Panc1 (cell line): ENCODE measurements around the gene UBAC2. TPM values are rescaled to one million over a fixed set of nuclear protein-coding genes. Genes with fewer than 3 reads are reported as not detected.
A peak's percentile ranks its signal among the peaks of the same experiment; 100 is the strongest.

Experiments used
- ATAC-seq: fragments of 200-7000 bp; cut with Tn5 transposase; 2 replicates; pipeline ENCODE4 v1.9.1; 2020; ENCODE audit warnings: mild to moderate bottlenecking, moderate library complexity
- BruUV-seq: library from RNA; stranded (reverse); fragments of 400-500 nt; replicated peaks from 2 replicates; lab custom pipeline; 2021; lab: Mats Ljungman, UMichigan
- CTCF ChIA-PET: fragments of 300-600 bp; sonication (Branson Sonifier 250); formaldehyde crosslinking; loops from one replicate; lab custom pipeline; 2022; ENCODE audit warnings: antibody characterized with exemption; lab: Charles Lee
- POLR2A ChIA-PET: fragments of 300-600 bp; sonication (Branson Sonifier 250); formaldehyde crosslinking; loops from one replicate; lab custom pipeline; 2022; ENCODE audit warnings: antibody characterized with exemption; lab: Charles Lee
- DNase-seq: peaks from one replicate; pipeline ENCODE4 v3.0.0-alpha.2; 2010; ENCODE audit warnings: low read depth, low spot score
- H3K27ac ChIP-seq: 2 replicates; pipeline ENCODE4 v1.5.1; 2011; ENCODE audit warnings: mild to moderate bottlenecking, low read length, inconsistent platforms
- H3K27me3 ChIP-seq: fragments of 200-500 bp; sonication (Bioruptor generic); 2 replicates; pipeline ENCODE4 v1.6.0; 2014; ENCODE audit warnings: low read length, inconsistent platforms; ENCODE audit not compliant: control insufficient read depth, insufficient read depth
- H3K36me3 ChIP-seq: fragments of 200-500 bp; sonication (Bioruptor generic); 2 replicates; pipeline ENCODE4 v1.5.1; 2014; ENCODE audit warnings: inconsistent platforms, mild to moderate bottlenecking, low read length, moderate library complexity; ENCODE audit not compliant: control insufficient read depth, insufficient read depth
- H3K4me1 ChIP-seq: 2 replicates; pipeline ENCODE4 v1.5.1; 2011; ENCODE audit warnings: inconsistent platforms, mild to moderate bottlenecking, low read length, moderate library complexity; ENCODE audit not compliant: control insufficient read depth, insufficient read depth
- H3K4me3 ChIP-seq, 2 experiments: 2 replicates each; pipeline ENCODE4 v1.5.1; 2011 to 2012; ENCODE audit warnings: low read depth in 2 of 2, low read length in 2 of 2, mild to moderate bottlenecking in 2 of 2, inconsistent platforms in 1 of 2, moderate library complexity in 1 of 2
- H3K9me3 ChIP-seq: fragments of 200-500 bp; sonication (Bioruptor generic); 2 replicates; pipeline ENCODE4 v1.5.1; 2014; ENCODE audit warnings: low read depth, mild to moderate bottlenecking, inconsistent platforms, low read length, moderate library complexity; ENCODE audit not compliant: control insufficient read depth, insufficient read depth
- CTCF ChIP-seq: fragments of 450-650 bp; IDR thresholded peaks from 2 replicates; pipeline ENCODE4 v1.5.1; 2017; ENCODE audit warnings: mild to moderate bottlenecking
- POLR2AphosphoS5 ChIP-seq: IDR thresholded peaks from 2 replicates; pipeline ENCODE4 v1.6.1; 2012; ENCODE audit warnings: mild to moderate bottlenecking, low read depth, low read length, moderate library complexity
- REST ChIP-seq, 2 experiments: IDR thresholded peaks; 2 replicates each; pipeline ENCODE4 v1.6.1; 2011 to 2012; ENCODE audit warnings: low read depth in 2 of 2, control low read depth in 1 of 2, low read length in 1 of 2, mild to moderate bottlenecking in 1 of 2, moderate library complexity in 1 of 2; ENCODE audit not compliant: insufficient read depth in 1 of 2
- SIN3A ChIP-seq: IDR thresholded peaks from 2 replicates; pipeline ENCODE4 v1.6.1; 2012; ENCODE audit warnings: low read depth, mild to moderate bottlenecking, low read length, moderate library complexity, borderline replicate concordance; ENCODE audit not compliant: insufficient read depth
- TCF7L2 ChIP-seq: IDR thresholded peaks from 2 replicates; pipeline ENCODE4 v1.6.1; 2011; ENCODE audit warnings: mild to moderate bottlenecking, low read depth, low read length, inconsistent platforms
- in situ Hi-C: cut with HindIII; loops from 2 replicates; pipeline ENCODE4 v1.10.0; 2016; ENCODE audit warnings: low sequenced_read_pairs, low pct_unique_long_range_greater_than_20kb
- intact Hi-C: fragments of 100-400 bp; cut with micrococcal nuclease; formaldehyde crosslinking; loops from one replicate; pipeline ENCODE4 v1.10.0; 2022; ENCODE audit not compliant: unreplicated experiment
- total RNA-seq: library from RNA; stranded (reverse); gene quantifications from one replicate; pipeline ENCODE4 v1.2.1, GENCODE V29; 2021; ENCODE audit not compliant: unreplicated experiment

UBAC2 gene
- total RNA-seq, 1 experiment from 2014 or later = 40.8 TPM

GRCh38 chr13:99403458-99403971 lies 202.9 kb downstream of the UBAC2 start:
- DNase-seq (no peak), ATAC-seq (no peak)
- no TSS peak for BruUV-seq
- H3K4me1 ChIP-seq = no peaks in the 10 kb centered on the region
- TF ChIP-seq SIN3A (no peak), POLR2AphosphoS5 (no peak), TCF7L2 (no peak), REST (IDR thresholded peaks at IDR 0.05; ENCODE audit: insufficient read depth in 1 of 2, low read depth in 2 of 2, low read length in 1 of 2) (no peak), CTCF (no peak)
- H3K36me3 ChIP-seq = no peaks in the 10 kb centered on the region
- intact Hi-C loops = no loop called here
- ChIA-PET POLR2A (no interaction called here), CTCF (no interaction called here)
- no peaks in the 10 kb centered on the region for H3K9me3 ChIP-seq
- in situ Hi-C loops = no loop called here
- no peak overlapping the region for H3K27ac ChIP-seq
- no peak overlapping the region for H3K4me3 ChIP-seq
- no peaks in the 10 kb centered on the region for H3K27me3 ChIP-seq

GRCh38 chr13:99404005-99404755 lies 203.5 kb downstream of the UBAC2 start:
- POLR2A ChIA-PET = no interaction called here
- no peak for ATAC-seq
- no TSS peak for BruUV-seq
- Histone ChIP-seq H3K36me3 (no peaks in the 10 kb centered on the region), H3K27me3 (no peaks in the 10 kb centered on the region), H3K27ac (no peak overlapping the region), H3K9me3 (no peaks in the 10 kb centered on the region), H3K4me1 (no peaks in the 10 kb centered on the region), H3K4me3 (no peak overlapping the region)
- DNase-seq = no peak
- TF ChIP-seq CTCF (no peak), REST (IDR thresholded peaks at IDR 0.05; ENCODE audit: insufficient read depth in 1 of 2, low read depth in 2 of 2, low read length in 1 of 2) (peak; percentile 9 to 49; a peak in 2 of 4 replicates)
- CTCF ChIA-PET = interaction anchor here (0.6 kb wide), 1 partner anchor 14 kb away, joined by 7 read pairs; no protein-coding TSS in a partner anchor
- intact Hi-C loops (no loop called here), in situ Hi-C loops (no loop called here)
